ENCODE measurements around the gene PRR20G. TPM values are rescaled to one million over a fixed set of nuclear protein-coding genes. Genes with fewer than 3 reads are reported as not detected.

Gene PRR20G
- total and polyA plus RNA-seq, 2 donors (not counting 1 experiment from before 2014, with no cell fraction given), result not detected

- Histone ChIP-seq H3K79me2 (ENCODE audit: control insufficient read depth, insufficient read depth, low read length) (no peaks in the 10 kb centered on the region), H3K27me3 (ENCODE audit: control insufficient read depth, insufficient read depth, low read length) (peaks cover 2% of the 10 kb centered on the region), H3K9me3 (ENCODE audit: control insufficient read depth, insufficient read depth, low read depth, low read length) (no peaks in the 10 kb centered on the region), H3K27ac (ENCODE audit: insufficient read depth, low read length) (no peak overlapping the region), H4K20me1 (ENCODE audit: control insufficient read depth, extremely low read depth, insufficient read depth, low read length) (no peaks in the 10 kb centered on the region), H3K4me1 (ENCODE audit: control insufficient read depth, extremely low read depth, insufficient read depth, low read length) (no peaks in the 10 kb centered on the region), H3K4me2 (ENCODE audit: extremely low read depth, insufficient read depth, low read length) (no peak overlapping the region), H2AFZ (ENCODE audit: low read length) (no peak overlapping the region), H3K9ac (ENCODE audit: insufficient read depth, low read length) (no peak overlapping the region), H3K36me3 (ENCODE audit: control insufficient read depth, insufficient read depth, low read length) (no peaks in the 10 kb centered on the region), H3K4me3 (replicated peaks in 1 of 4; ENCODE audit: control extremely low read depth in 1 of 4, insufficient read depth in 1 of 4, low read depth in 3 of 4, low read length in 4 of 4) (no peak overlapping the region)
- DNase-seq (ENCODE audit: low read depth in 2 of 2), result no peak
- TF ChIP-seq EZH2 (IDR thresholded peaks at IDR 0.05; ENCODE audit: low read length, missing control alignments), result no peak
- no peak for TF ChIP-seq CTCF (conservative IDR thresholded peaks at IDR 0.05 in 1 of 2, IDR thresholded peaks at IDR 0.05 in 1 of 2; ENCODE audit: low read depth in 1 of 2, low read length in 2 of 2)
Observed at GRCh38 chr3:127305499-127306060, 17.7 kb upstream of the PRR20G start.

- Histone ChIP-seq H2AFZ (ENCODE audit: low read length) (no peak overlapping the region), H4K20me1 (ENCODE audit: control insufficient read depth, extremely low read depth, insufficient read depth, low read length) (no peaks in the 10 kb centered on the region), H3K4me3 (replicated peaks in 1 of 4; ENCODE audit: control extremely low read depth in 1 of 4, insufficient read depth in 1 of 4, low read depth in 3 of 4, low read length in 4 of 4) (no peak overlapping the region), H3K36me3 (ENCODE audit: control insufficient read depth, insufficient read depth, low read length) (no peaks in the 10 kb centered on the region), H3K4me2 (ENCODE audit: extremely low read depth, insufficient read depth, low read length) (no peak overlapping the region), H3K27me3 (ENCODE audit: control insufficient read depth, insufficient read depth, low read length) (peaks cover 2% of the 10 kb centered on the region), H3K9me3 (ENCODE audit: control insufficient read depth, insufficient read depth, low read depth, low read length) (no peaks in the 10 kb centered on the region), H3K4me1 (ENCODE audit: control insufficient read depth, extremely low read depth, insufficient read depth, low read length) (no peaks in the 10 kb centered on the region), H3K9ac (ENCODE audit: insufficient read depth, low read length) (no peak overlapping the region), H3K27ac (ENCODE audit: insufficient read depth, low read length) (no peak overlapping the region), H3K79me2 (ENCODE audit: control insufficient read depth, insufficient read depth, low read length) (no peaks in the 10 kb centered on the region)
- DNase-seq (ENCODE audit: low read depth in 2 of 2), result no peak
- TF ChIP-seq EZH2 (IDR thresholded peaks at IDR 0.05; ENCODE audit: low read length, missing control alignments), result no peak
- no peak for TF ChIP-seq CTCF (conservative IDR thresholded peaks at IDR 0.05 in 1 of 2, IDR thresholded peaks at IDR 0.05 in 1 of 2; ENCODE audit: low read depth in 1 of 2, low read length in 2 of 2)
Observed at GRCh38 chr3:127304121-127304744, 16.4 kb upstream of the PRR20G start.

GRCh38 chr3:127299276-127299675, 11.4 kb upstream of the PRR20G start:
- DNase-seq (ENCODE audit: low read depth in 2 of 2), result no peak
- H3K27ac ChIP-seq (ENCODE audit: insufficient read depth, low read length), result no peak overlapping the region
- H3K9me3 ChIP-seq (ENCODE audit: control insufficient read depth, insufficient read depth, low read depth, low read length), result no peaks in the 10 kb centered on the region
- H3K9ac ChIP-seq (ENCODE audit: insufficient read depth, low read length), result no peak overlapping the region
- H3K27me3 ChIP-seq (ENCODE audit: control insufficient read depth, insufficient read depth, low read length), result no peaks in the 10 kb centered on the region
- H3K79me2 ChIP-seq (ENCODE audit: control insufficient read depth, insufficient read depth, low read length), result no peaks in the 10 kb centered on the region
- no peak overlapping the region for H3K4me3 ChIP-seq (replicated peaks in 1 of 4; ENCODE audit: control extremely low read depth in 1 of 4, insufficient read depth in 1 of 4, low read depth in 3 of 4, low read length in 4 of 4)
- H3K4me2 ChIP-seq (ENCODE audit: extremely low read depth, insufficient read depth, low read length), result no peak overlapping the region
- no peak for TF ChIP-seq CTCF (conservative IDR thresholded peaks at IDR 0.05 in 1 of 2, IDR thresholded peaks at IDR 0.05 in 1 of 2; ENCODE audit: low read depth in 1 of 2, low read length in 2 of 2)
- no peak for TF ChIP-seq EZH2 (IDR thresholded peaks at IDR 0.05; ENCODE audit: low read length, missing control alignments)
- H4K20me1 ChIP-seq (ENCODE audit: control insufficient read depth, extremely low read depth, insufficient read depth, low read length), result no peaks in the 10 kb centered on the region
- no peak overlapping the region for H2AFZ ChIP-seq (ENCODE audit: low read length)
- no peaks in the 10 kb centered on the region for H3K36me3 ChIP-seq (ENCODE audit: control insufficient read depth, insufficient read depth, low read length)
- no peaks in the 10 kb centered on the region for H3K4me1 ChIP-seq (ENCODE audit: control insufficient read depth, extremely low read depth, insufficient read depth, low read length)

Measured in fibroblast of lung (primary cell).